ENCODE data around the gene LRRC58. TPM values are rescaled to one million over a fixed set of nuclear protein-coding genes. Genes with fewer than 3 reads are reported as not detected.
"Not testable (repeated sequence)": the region's sequence is repeated elsewhere in the genome, so short reads cannot be mapped to it uniquely, and the experiment has no call there.

The LRRC58 gene
- total RNA-seq, 6 donors from 2014 or later = 13.6 to 33.5 (median 18.6) TPM

GRCh38 chr3:120382941-120383447, 33.8 kb upstream of the LRRC58 start:
- no peaks in the 10 kb centered on the region for H3K4me1 ChIP-seq
- no peaks in the 10 kb centered on the region for H3K9me3 ChIP-seq
- WGBS, 2 donors = 80 to 85% methylated on average over 2 of the region's 2 CpGs
- DNase-seq (no peak), ATAC-seq (ENCODE audit: low FRiP score in 2 of 2) (no peak)
- no peak overlapping the region for H3K27ac ChIP-seq
- H3K4me3 ChIP-seq = no peak overlapping the region
- no peaks in the 10 kb centered on the region for H3K36me3 ChIP-seq
- H3K27me3 ChIP-seq = no peaks in the 10 kb centered on the region
- TF ChIP-seq POLR2AphosphoS5 (IDR thresholded peaks at IDR 0.05) (no peak), POLR2A (IDR thresholded peaks at IDR 0.05) (no peak), EP300 (IDR thresholded peaks at IDR 0.05) (no peak), CTCF (IDR thresholded peaks at IDR 0.05) (no peak)

- H3K36me3 ChIP-seq = no peaks in the 10 kb centered on the region
- DNase-seq (no peak), ATAC-seq (ENCODE audit: low FRiP score in 2 of 2) (no peak)
- H3K4me1 ChIP-seq = no peaks in the 10 kb centered on the region
- H3K4me3 ChIP-seq = no peak overlapping the region
- no peak for TF ChIP-seq POLR2AphosphoS5 (IDR thresholded peaks at IDR 0.05)
- TF ChIP-seq POLR2A (IDR thresholded peaks at IDR 0.05) = no peak
- no peak for TF ChIP-seq EP300 (IDR thresholded peaks at IDR 0.05)
- no peak for TF ChIP-seq CTCF (IDR thresholded peaks at IDR 0.05)
- no peaks in the 10 kb centered on the region for H3K27me3 ChIP-seq
- H3K9me3 ChIP-seq = no peaks in the 10 kb centered on the region
- WGBS, 2 donors = 86% methylated on average over 2 of the region's 2 CpGs
- no peak overlapping the region for H3K27ac ChIP-seq
These were observed 32.3 kb upstream of the LRRC58 start for GRCh38 chr3:120381503-120381902.

GRCh38 chr3:120377948-120378347, 28.8 kb upstream of the LRRC58 start:
- not testable (repeated sequence) for H3K36me3 ChIP-seq; H3K4me1 ChIP-seq; H3K4me3 ChIP-seq; H3K27ac ChIP-seq; H3K27me3 ChIP-seq; H3K9me3 ChIP-seq; ATAC-seq (ENCODE audit: low FRiP score in 2 of 2); DNase-seq
- 80% methylated on average over 12 of the region's 12 CpGs; no CpG with 5 or more reads in 1 of the 2 donors for WGBS, 2 donors

- DNase-seq (no peak), ATAC-seq (ENCODE audit: low FRiP score in 2 of 2) (no peak)
- Histone ChIP-seq H3K27ac (no peak overlapping the region), H3K36me3 (no peaks in the 10 kb centered on the region), H3K9me3 (no peaks in the 10 kb centered on the region), H3K4me3 (no peak overlapping the region), H3K27me3 (no peaks in the 10 kb centered on the region), H3K4me1 (no peaks in the 10 kb centered on the region)
- TF ChIP-seq POLR2AphosphoS5 (IDR thresholded peaks at IDR 0.05) = no peak
- TF ChIP-seq CTCF (IDR thresholded peaks at IDR 0.05) = no peak
These were observed 21.3 kb upstream of the LRRC58 start for GRCh38 chr3:120370463-120370862.

GRCh38 chr3:120369037-120369467, 19.9 kb upstream of the LRRC58 start:
- Histone ChIP-seq H3K9me3 (no peaks in the 10 kb centered on the region), H3K36me3 (no peaks in the 10 kb centered on the region), H3K4me3 (no peak overlapping the region), H3K27ac (no peak overlapping the region), H3K27me3 (no peaks in the 10 kb centered on the region), H3K4me1 (no peaks in the 10 kb centered on the region)
- 48 to 80% methylated on average over 2 of the region's 2 CpGs for WGBS, 2 donors
- no peak for TF ChIP-seq POLR2A (IDR thresholded peaks at IDR 0.05)
- no peak for TF ChIP-seq POLR2AphosphoS5 (IDR thresholded peaks at IDR 0.05)
- no peak for TF ChIP-seq CTCF (IDR thresholded peaks at IDR 0.05)
- ATAC-seq (ENCODE audit: low FRiP score in 2 of 2) (no peak), DNase-seq (no peak)

Data from upper lobe of left lung (tissue), 6 donors.